Measurements from ENCODE around the gene CSF1R.

DNA sequence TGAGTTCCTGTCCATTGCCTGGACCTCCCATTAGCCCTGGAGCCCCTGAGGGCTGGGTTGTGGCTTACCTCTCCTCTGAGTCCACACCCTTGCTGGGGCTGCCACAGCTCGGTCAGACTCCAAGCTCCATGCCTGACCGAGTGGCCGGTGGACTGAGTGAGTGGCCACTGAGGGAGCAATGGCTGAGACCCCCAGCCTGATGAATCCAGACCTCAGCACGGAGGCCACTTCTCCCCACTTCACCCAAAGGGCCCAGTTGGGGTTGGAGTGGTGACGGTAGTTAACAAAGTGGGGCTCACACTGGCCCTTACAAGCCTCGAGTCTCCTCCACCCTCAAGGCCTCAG is 40.5 kb upstream of the CSF1R start:
- no peak for TF ChIP-seq CTCF (IDR thresholded peaks at IDR 0.05; ENCODE audit: low read depth, low read length, missing input control)
- no peak for TF ChIP-seq RXRA (IDR thresholded peaks at IDR 0.05)
- no peak for TF ChIP-seq RAD21 (IDR thresholded peaks at IDR 0.05)
- TF ChIP-seq EGR1 (IDR thresholded peaks at IDR 0.05; ENCODE audit: low read depth in 2 of 2) = no peak
- TF ChIP-seq SP1 (IDR thresholded peaks at IDR 0.05) = no peak
- no peak for TF ChIP-seq REST (IDR thresholded peaks at IDR 0.05)
- no peak for TF ChIP-seq MAX (IDR thresholded peaks at IDR 0.05)
- TF ChIP-seq ZBTB33 (IDR thresholded peaks at IDR 0.05) = no peak
- no peak for TF ChIP-seq GABPA (IDR thresholded peaks at IDR 0.05 in 1 of 2, conservative IDR thresholded peaks at IDR 0.05 in 1 of 2)
- no peak for TF ChIP-seq YY1 (IDR thresholded peaks at IDR 0.05)
- TF ChIP-seq HNF4G (IDR thresholded peaks at IDR 0.05) = no peak
- TF ChIP-seq JUND (IDR thresholded peaks at IDR 0.05) = no peak
- TF ChIP-seq TAF1 (conservative IDR thresholded peaks at IDR 0.05) = no peak
